ENCODE results near the gene AGBL4. TPM values are rescaled to one million over a fixed set of nuclear protein-coding genes. Genes with fewer than 3 reads are reported as not detected.

The AGBL4 gene
- total RNA-seq, 1 experiment from 2014 or later, result 0.33 TPM

- DNase-seq (no peak), ATAC-seq (no peak)
- Histone ChIP-seq H3K4me2 (ENCODE audit: low read length) (no peak overlapping the region), H3K79me2 (ENCODE audit: low read length) (no peaks in the 10 kb centered on the region), H3K9me2 (replicated peaks; ENCODE audit: low read length) (no peaks in the 10 kb centered on the region), H4K20me1 (ENCODE audit: low read length) (no peaks in the 10 kb centered on the region), H3K4me3 (ENCODE audit: low read length) (no peak overlapping the region), H2AFZ (ENCODE audit: low read length) (no peak overlapping the region), H3K4me1 (ENCODE audit: insufficient read depth, low read length) (peaks cover 12% of the 10 kb centered on the region; the same call in 1 of the 2 replicates), H3K27me3 (ENCODE audit: low read length) (no peaks in the 10 kb centered on the region), H3K9ac (ENCODE audit: low read length) (no peak overlapping the region), H3F3A (ENCODE audit: low read length, unreplicated experiment) (no peaks in the 10 kb centered on the region), H3K27ac (ENCODE audit: low read length) (no peak overlapping the region), H3K9me3 (ENCODE audit: low read length) (no peaks in the 10 kb centered on the region), H3K36me3 (ENCODE audit: low read depth, low read length) (no peaks in the 10 kb centered on the region)
- TF ChIP-seq EZH2 (IDR thresholded peaks at IDR 0.05; ENCODE audit: low read length, unreplicated experiment) (no peak), CTCF (conservative IDR thresholded peaks at IDR 0.05; ENCODE audit: low read depth, low read length) (no peak), EZH2phosphoT487 (IDR thresholded peaks at IDR 0.05; ENCODE audit: borderline replicate concordance, low read length) (no peak)
- POLR2A ChIA-PET (ENCODE audit: unreplicated experiment), result no interaction called here
- no TSS peak for BruUV-seq (replicated peaks)
- intact Hi-C loops (cut with micrococcal nuclease), result no loop called here
- CTCF ChIA-PET, result no interaction called here
Observed at GRCh38 chr1:49526672-49527071, 497.1 kb downstream of the AGBL4 start.

- H3K9me3 ChIP-seq (ENCODE audit: low read length), result no peaks in the 10 kb centered on the region
- TF ChIP-seq EZH2phosphoT487 (IDR thresholded peaks at IDR 0.05; ENCODE audit: borderline replicate concordance, low read length) (no peak), EZH2 (IDR thresholded peaks at IDR 0.05; ENCODE audit: low read length, unreplicated experiment) (no peak), CTCF (conservative IDR thresholded peaks at IDR 0.05; ENCODE audit: low read depth, low read length) (no peak)
- H4K20me1 ChIP-seq (ENCODE audit: low read length), result no peaks in the 10 kb centered on the region
- peaks cover 12% of the 10 kb centered on the region; the same call in 1 of the 2 replicates for H3K4me1 ChIP-seq (ENCODE audit: insufficient read depth, low read length)
- BruUV-seq (replicated peaks), result no TSS peak
- H3K4me2 ChIP-seq (ENCODE audit: low read length), result no peak overlapping the region
- H2AFZ ChIP-seq (ENCODE audit: low read length), result no peak overlapping the region
- no peaks in the 10 kb centered on the region for H3F3A ChIP-seq (ENCODE audit: low read length, unreplicated experiment)
- POLR2A ChIA-PET (ENCODE audit: unreplicated experiment), result no interaction called here
- ATAC-seq (no peak), DNase-seq (no peak)
- H3K27me3 ChIP-seq (ENCODE audit: low read length), result no peaks in the 10 kb centered on the region
- no peaks in the 10 kb centered on the region for H3K36me3 ChIP-seq (ENCODE audit: low read depth, low read length)
- H3K79me2 ChIP-seq (ENCODE audit: low read length), result no peaks in the 10 kb centered on the region
- CTCF ChIA-PET, result no interaction called here
- no peak overlapping the region for H3K9ac ChIP-seq (ENCODE audit: low read length)
- intact Hi-C loops (cut with micrococcal nuclease), result no loop called here
- H3K9me2 ChIP-seq (replicated peaks; ENCODE audit: low read length), result no peaks in the 10 kb centered on the region
- no peak overlapping the region for H3K27ac ChIP-seq (ENCODE audit: low read length)
- H3K4me3 ChIP-seq (ENCODE audit: low read length), result no peak overlapping the region
Observed at GRCh38 chr1:49523764-49524163, 500.0 kb downstream of the AGBL4 start.

- ChIA-PET CTCF (no interaction called here), POLR2A (ENCODE audit: unreplicated experiment) (no interaction called here)
- Histone ChIP-seq H3K9me3 (ENCODE audit: low read length) (no peaks in the 10 kb centered on the region), H3K4me3 (ENCODE audit: low read length) (no peak overlapping the region), H3F3A (ENCODE audit: low read length, unreplicated experiment) (no peaks in the 10 kb centered on the region), H3K4me2 (ENCODE audit: low read length) (no peak overlapping the region), H4K20me1 (ENCODE audit: low read length) (no peaks in the 10 kb centered on the region), H3K9me2 (replicated peaks; ENCODE audit: low read length) (no peaks in the 10 kb centered on the region), H3K27ac (ENCODE audit: low read length) (no peak overlapping the region), H3K79me2 (ENCODE audit: low read length) (no peaks in the 10 kb centered on the region), H3K36me3 (ENCODE audit: low read depth, low read length) (no peaks in the 10 kb centered on the region), H3K27me3 (ENCODE audit: low read length) (no peaks in the 10 kb centered on the region), H3K4me1 (ENCODE audit: insufficient read depth, low read length) (peaks cover 45% of the 10 kb centered on the region), H2AFZ (ENCODE audit: low read length) (no peak overlapping the region), H3K9ac (ENCODE audit: low read length) (no peak overlapping the region)
- ATAC-seq (no peak), DNase-seq (no peak)
- intact Hi-C loops (cut with micrococcal nuclease), result loop anchor here (5.0 kb wide), 1 partner anchor 120 kb away; no protein-coding TSS in a partner anchor
- BruUV-seq (replicated peaks), result no TSS peak
- TF ChIP-seq CTCF (conservative IDR thresholded peaks at IDR 0.05; ENCODE audit: low read depth, low read length) (no peak), EZH2phosphoT487 (IDR thresholded peaks at IDR 0.05; ENCODE audit: borderline replicate concordance, low read length) (no peak), EZH2 (IDR thresholded peaks at IDR 0.05; ENCODE audit: low read length, unreplicated experiment) (no peak)
Observed at GRCh38 chr1:49466961-49467360, 556.8 kb downstream of the AGBL4 start.
